HG03378 (cell line): ENCODE data around the gene ABHD10.
"Not testable (repeated sequence)": the region's sequence is repeated elsewhere in the genome, so short reads cannot be mapped to it uniquely, and the experiment has no call there.

Experiments used
- ATAC-seq: cut with Tn5 transposase; IDR thresholded peaks from one replicate; pipeline ENCODE4 v1.9.1; 2021; ENCODE audit warnings: mild to moderate bottlenecking, moderate library complexity; ENCODE audit not compliant: unreplicated experiment

The ABHD10 gene

GRCh38 chr3:112027826-112028225 is 49.0 kb downstream of the ABHD10 start:
- no peak for ATAC-seq

- ATAC-seq = no peak
Observed at GRCh38 chr3:112030901-112031300, 52.1 kb downstream of the ABHD10 start.

- ATAC-seq = no peak
Observed at GRCh38 chr3:112032098-112032731, 53.4 kb downstream of the ABHD10 start.

- no peak for ATAC-seq
Observed at GRCh38 chr3:112034436-112034835, 55.6 kb downstream of the ABHD10 start, which contains the start of gene TMPRSS7. Gene TMPRSS7, plus strand, starts transcription at chr3:112034736. Its CDS starts 110 bp downstream, at chr3:112034846.

GRCh38 chr3:112035241-112035640 is 56.4 kb downstream of the ABHD10 start:
- ATAC-seq = no peak

- not testable (repeated sequence) for ATAC-seq
Observed at GRCh38 chr3:112037194-112037593, 58.4 kb downstream of the ABHD10 start.

GRCh38 chr3:112038863-112039262 is 60.0 kb downstream of the ABHD10 start:
- peak; percentile 46 for ATAC-seq

GRCh38 chr3:112041321-112041720 is 62.5 kb downstream of the ABHD10 start:
- no peak for ATAC-seq

- no peak for ATAC-seq
Observed at GRCh38 chr3:112042842-112043280, 64.0 kb downstream of the ABHD10 start.
